ENCODE results near the gene DOLK.

DNA sequence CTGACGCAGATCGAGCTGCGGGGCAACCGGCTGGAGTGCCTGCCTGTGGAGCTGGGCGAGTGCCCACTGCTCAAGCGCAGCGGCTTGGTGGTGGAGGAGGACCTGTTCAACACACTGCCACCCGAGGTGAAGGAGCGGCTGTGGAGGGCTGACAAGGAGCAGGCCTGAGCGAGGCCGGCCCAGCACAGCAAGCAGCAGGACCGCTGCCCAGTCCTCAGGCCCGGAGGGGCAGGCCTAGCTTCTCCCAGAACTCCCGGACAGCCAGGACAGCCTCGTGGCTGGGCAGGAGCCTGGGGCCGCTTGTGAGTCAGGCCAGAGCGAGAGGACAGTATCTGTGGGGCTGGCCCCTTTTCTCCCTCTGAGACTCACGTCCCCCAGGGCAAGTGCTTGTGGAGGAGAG, 31.2 kb downstream of the DOLK start:
- TF ChIP-seq, protein P1, sequence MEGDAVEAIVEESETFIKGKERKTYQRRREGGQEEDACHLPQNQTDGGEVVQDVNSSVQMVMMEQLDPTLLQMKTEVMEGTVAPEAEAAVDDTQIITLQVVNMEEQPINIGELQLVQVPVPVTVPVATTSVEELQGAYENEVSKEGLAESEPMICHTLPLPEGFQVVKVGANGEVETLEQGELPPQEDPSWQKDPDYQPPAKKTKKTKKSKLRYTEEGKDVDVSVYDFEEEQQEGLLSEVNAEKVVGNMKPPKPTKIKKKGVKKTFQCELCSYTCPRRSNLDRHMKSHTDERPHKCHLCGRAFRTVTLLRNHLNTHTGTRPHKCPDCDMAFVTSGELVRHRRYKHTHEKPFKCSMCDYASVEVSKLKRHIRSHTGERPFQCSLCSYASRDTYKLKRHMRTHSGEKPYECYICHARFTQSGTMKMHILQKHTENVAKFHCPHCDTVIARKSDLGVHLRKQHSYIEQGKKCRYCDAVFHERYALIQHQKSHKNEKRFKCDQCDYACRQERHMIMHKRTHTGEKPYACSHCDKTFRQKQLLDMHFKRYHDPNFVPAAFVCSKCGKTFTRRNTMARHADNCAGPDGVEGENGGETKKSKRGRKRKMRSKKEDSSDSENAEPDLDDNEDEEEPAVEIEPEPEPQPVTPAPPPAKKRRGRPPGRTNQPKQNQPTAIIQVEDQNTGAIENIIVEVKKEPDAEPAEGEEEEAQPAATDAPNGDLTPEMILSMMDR (IDR thresholded peaks at IDR 0.05; ENCODE audit: poor library complexity, severe bottlenecking) = no peak
- TF ChIP-seq TAF1 (IDR thresholded peaks at IDR 0.05; ENCODE audit: low read depth) = no peak
